Stomach (tissue), 9 donors: ENCODE results near the gene ABCA12. TPM values are rescaled to one million over a fixed set of nuclear protein-coding genes. Genes with fewer than 3 reads are reported as not detected.

Source experiments
- DNase-seq, 2 donors: peaks; one replicate each; pipeline versions ENCODE4 v3.0.0 to v3.0.0-alpha.2; 2013 to 2019
- H3K27ac ChIP-seq, 5 donors: fragments of 200-600 bp in 4 of 5; sonication (generic) in 4 of 5; one replicate each; pipeline ENCODE4 v1.5.1; 2013 to 2019; ENCODE audit warnings: mild to moderate bottlenecking in 1 of 5, moderate library complexity in 1 of 5
- H3K27me3 ChIP-seq, 3 donors: fragments of 200-600 bp; sonication (generic); one replicate each; pipeline ENCODE4 v1.5.1; 2017 to 2019; ENCODE audit warnings: mixed run types in 1 of 3
- H3K36me3 ChIP-seq, 4 donors: fragments of 200-600 bp; sonication (generic); 1 replicate in 3 of 4; 2 replicates in 1 of 4; pipeline ENCODE4 v1.5.1; 2016 to 2019
- H3K4me1 ChIP-seq, 4 donors: fragments of 200-600 bp; sonication (generic); one replicate each; pipeline ENCODE4 v1.5.1; 2016 to 2019
- H3K4me3 ChIP-seq, 4 donors: fragments of 200-600 bp; sonication (generic) in 3 of 4; one replicate each; pipeline ENCODE4 v1.5.1; 2016 to 2019; ENCODE audit warnings: mild to moderate bottlenecking in 1 of 4
- H3K9me3 ChIP-seq, 4 donors: fragments of 200-600 bp; sonication (generic); one replicate each; pipeline ENCODE4 v1.5.1; 2016 to 2019
- CTCF ChIP-seq, 7 experiments: fragments of 450-650 bp in 4 of 7; fragments of 200-600 bp in 3 of 7; sonication (generic) in 3 of 7; IDR thresholded peaks; one replicate each; pipeline ENCODE4 v1.5.1; 2016 to 2019; ENCODE audit warnings: antibody characterized with exemption in 7 of 7, control low read depth in 2 of 7, mild to moderate bottlenecking in 1 of 7
- EP300 ChIP-seq: sonication (generic); formaldehyde crosslinking; IDR thresholded peaks from one replicate; pipeline ENCODE4 v1.6.1; 2017; ENCODE audit warnings: antibody characterized with exemption
- POLR2A ChIP-seq, 4 donors: fragments of 450-650 bp; IDR thresholded peaks; one replicate each; pipeline ENCODE4 v1.6.1; 2016; ENCODE audit warnings: antibody characterized with exemption in 4 of 4, control low read depth in 2 of 4, mild to moderate bottlenecking in 1 of 4, moderate library complexity in 1 of 4
- POLR2AphosphoS5 ChIP-seq, 3 donors: sonication (generic); formaldehyde crosslinking; IDR thresholded peaks; one replicate each; pipeline ENCODE4 v1.6.1; 2016; ENCODE audit warnings: antibody characterized with exemption in 3 of 3
- WGBS, 5 donors: extraction: QIAGEN DNeasy Blood & Tissue Kit in 3 of 5; methylation state at CpG; one replicate each; pipeline versions ENCODE4 v1.1.5 to v1.1.7; 2013 to 2018; 5-methylcytosine and 5-hydroxymethylcytosine counted together
- intact Hi-C: fragments of 100-400 bp; cut with DNase I; formaldehyde crosslinking; loops from one replicate; pipeline ENCODE4 v1.15.1; 2023; ENCODE audit warnings: low total_unique reads
- polyA plus RNA-seq, 3 donors: library from polyadenylated mRNA; stranded (reverse); fragments of 200-250 nt; gene quantifications; one replicate each; pipeline ENCODE4 v1.2.3, GENCODE V29; 2013
- total RNA-seq, 5 donors: library from RNA; depleted of rRNA; stranded (reverse); fragments of >200 nt; gene quantifications; one replicate each; pipeline versions ENCODE4 v1.1.0 to v1.2.3, GENCODE V29; 2014 to 2016
- donor health status: healthy with polysubstance abuse.
- donor health status: Bipolar disorder and iron deficiency.
- donor health status: healthy.

Gene ABCA12
- total and polyA plus RNA-seq, 8 donors = under 0.01 to 1.8 (median 0.15) TPM; not detected in 4

GRCh38 chr2:215140166-215140707 lies 1.8 kb upstream of the ABCA12 start:
- intact Hi-C loops = no loop called here
- Histone ChIP-seq H3K27ac (no peak overlapping the region), H3K4me1 (no peaks in the 10 kb centered on the region), H3K4me3 (no peak overlapping the region), H3K36me3 (no peaks in the 10 kb centered on the region), H3K27me3 (no peaks in the 10 kb centered on the region), H3K9me3 (no peaks in the 10 kb centered on the region)
- DNase-seq = no peak
- TF ChIP-seq CTCF (IDR thresholded peaks at IDR 0.05) (no peak), POLR2A (IDR thresholded peaks at IDR 0.05) (no peak), POLR2AphosphoS5 (IDR thresholded peaks at IDR 0.05) (no peak), EP300 (no peak)
- WGBS, 5 donors = 67 to 83% (median 73%) methylated on average over 4 of the region's 4 CpGs

- intact Hi-C loops = no loop called here
- H3K9me3 ChIP-seq = peaks cover 0 to 7% (median 0%) of the 10 kb centered on the region in 4 donors
- TF ChIP-seq POLR2AphosphoS5 (IDR thresholded peaks at IDR 0.05) (no peak), CTCF (IDR thresholded peaks at IDR 0.05) (no peak), EP300 (no peak), POLR2A (IDR thresholded peaks at IDR 0.05) (no peak)
- DNase-seq = peak in 1 of 2 donors; percentile 6
- no peak overlapping the region for H3K4me3 ChIP-seq
- 54 to 61% (median 55%) methylated on average over 6 of the region's 6 CpGs for WGBS, 5 donors
- H3K27ac ChIP-seq = no peak overlapping the region
- no peaks in the 10 kb centered on the region for H3K36me3 ChIP-seq
- H3K27me3 ChIP-seq = no peaks in the 10 kb centered on the region
- no peaks in the 10 kb centered on the region for H3K4me1 ChIP-seq
Measured at GRCh38 chr2:215137741-215138340, 585 bp downstream of the ABCA12 start.

GRCh38 chr2:215137329-215137686 lies 1.1 kb downstream of the ABCA12 start:
- 57 to 65% (median 61%) methylated on average over 3 of the region's 3 CpGs for WGBS, 5 donors
- no peak for TF ChIP-seq POLR2A (IDR thresholded peaks at IDR 0.05)
- TF ChIP-seq EP300 = no peak
- no peak for TF ChIP-seq CTCF (IDR thresholded peaks at IDR 0.05)
- TF ChIP-seq POLR2AphosphoS5 (IDR thresholded peaks at IDR 0.05) = no peak
- Histone ChIP-seq H3K27me3 (no peaks in the 10 kb centered on the region), H3K27ac (no peak overlapping the region), H3K36me3 (no peaks in the 10 kb centered on the region), H3K4me1 (no peaks in the 10 kb centered on the region), H3K4me3 (no peak overlapping the region), H3K9me3 (peaks cover 0 to 7% (median 0%) of the 10 kb centered on the region in 4 donors)
- DNase-seq = no peak
- intact Hi-C loops = no loop called here

DNA sequence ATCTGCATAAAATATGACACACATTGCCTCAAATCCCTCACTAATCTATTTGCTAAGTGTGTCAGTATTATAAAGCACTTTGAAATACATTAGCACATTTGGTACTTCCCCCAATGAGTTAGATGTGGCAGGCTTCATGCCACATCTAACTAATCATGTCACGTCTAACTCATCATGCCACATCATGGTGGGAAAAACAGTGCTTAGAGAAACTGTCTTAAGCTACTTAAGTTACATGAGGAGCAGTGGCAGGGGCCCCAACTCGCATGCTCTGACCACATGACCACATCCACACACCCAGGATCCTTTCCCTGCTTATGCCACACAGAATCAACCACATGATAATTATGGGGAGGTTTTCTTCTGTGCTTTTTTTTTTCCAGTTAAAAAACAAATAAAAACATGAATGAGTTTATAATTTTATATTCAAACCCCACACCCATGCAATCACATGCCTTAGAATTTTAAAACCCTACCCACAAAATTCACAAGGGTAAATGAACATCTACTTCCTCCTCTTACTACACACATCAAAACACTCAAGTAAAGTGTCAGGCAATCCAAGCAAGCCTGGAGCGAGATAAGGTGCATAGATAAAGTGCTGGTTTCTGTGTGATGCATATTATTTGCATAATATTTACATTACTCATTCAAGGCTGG lies 1.6 kb downstream of the ABCA12 start:
- Histone ChIP-seq H3K27ac (peak overlapping the region in 1 of 5 donors; percentile 14), H3K27me3 (no peaks in the 10 kb centered on the region), H3K9me3 (peaks cover 0 to 7% (median 0%) of the 10 kb centered on the region in 4 donors), H3K4me1 (no peaks in the 10 kb centered on the region), H3K4me3 (no peak overlapping the region), H3K36me3 (no peaks in the 10 kb centered on the region)
- TF ChIP-seq CTCF (IDR thresholded peaks at IDR 0.05) = no peak
- no peak for TF ChIP-seq POLR2AphosphoS5 (IDR thresholded peaks at IDR 0.05)
- TF ChIP-seq POLR2A (IDR thresholded peaks at IDR 0.05) = no peak
- no peak for DNase-seq
- 42 to 51% (median 47%) methylated on average over 3 of the region's 3 CpGs for WGBS, 5 donors
- intact Hi-C loops = no loop called here
